Testis (tissue), 2 donors: ENCODE data around the gene TNS3.

ENCODE experiments used
- POLR2A ChIP-seq: fragments of 450-650 bp; IDR thresholded peaks from one replicate; pipeline ENCODE4 v1.6.1; 2017; ENCODE audit warnings: antibody characterized with exemption, mild to moderate bottlenecking, moderate library complexity
- TF ChIP-seq, protein P1 (sequence below), 3 experiments: fragments of 450-650 bp in 2 of 3; fragments of 200-600 bp in 1 of 3; sonication (generic) in 1 of 3; IDR thresholded peaks; one replicate each; pipeline ENCODE4 v1.5.1; 2016 to 2019; ENCODE audit warnings: antibody characterized with exemption in 3 of 3, mild to moderate bottlenecking in 2 of 3, moderate library complexity in 1 of 3

DNA sequence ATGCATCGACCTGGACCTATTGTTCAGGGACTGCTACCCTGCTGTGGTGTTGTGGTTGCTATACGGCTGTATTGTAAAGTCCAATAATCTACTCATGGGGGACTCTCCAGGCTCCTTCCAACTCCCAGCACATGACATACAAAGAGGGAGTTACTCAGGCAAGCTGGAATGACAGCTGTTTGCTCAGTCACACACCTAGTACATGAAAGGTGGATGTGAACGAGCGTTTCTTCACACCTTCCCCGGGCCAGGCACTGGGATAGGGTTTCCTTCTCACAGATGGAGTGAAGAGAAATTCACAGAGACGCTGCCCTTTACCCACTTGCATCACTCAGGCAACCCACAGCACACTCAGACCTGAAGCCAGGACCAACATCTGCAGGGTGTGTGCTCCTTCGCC is 215.7 kb downstream of the TNS3 start:
- TF ChIP-seq, protein P1, sequence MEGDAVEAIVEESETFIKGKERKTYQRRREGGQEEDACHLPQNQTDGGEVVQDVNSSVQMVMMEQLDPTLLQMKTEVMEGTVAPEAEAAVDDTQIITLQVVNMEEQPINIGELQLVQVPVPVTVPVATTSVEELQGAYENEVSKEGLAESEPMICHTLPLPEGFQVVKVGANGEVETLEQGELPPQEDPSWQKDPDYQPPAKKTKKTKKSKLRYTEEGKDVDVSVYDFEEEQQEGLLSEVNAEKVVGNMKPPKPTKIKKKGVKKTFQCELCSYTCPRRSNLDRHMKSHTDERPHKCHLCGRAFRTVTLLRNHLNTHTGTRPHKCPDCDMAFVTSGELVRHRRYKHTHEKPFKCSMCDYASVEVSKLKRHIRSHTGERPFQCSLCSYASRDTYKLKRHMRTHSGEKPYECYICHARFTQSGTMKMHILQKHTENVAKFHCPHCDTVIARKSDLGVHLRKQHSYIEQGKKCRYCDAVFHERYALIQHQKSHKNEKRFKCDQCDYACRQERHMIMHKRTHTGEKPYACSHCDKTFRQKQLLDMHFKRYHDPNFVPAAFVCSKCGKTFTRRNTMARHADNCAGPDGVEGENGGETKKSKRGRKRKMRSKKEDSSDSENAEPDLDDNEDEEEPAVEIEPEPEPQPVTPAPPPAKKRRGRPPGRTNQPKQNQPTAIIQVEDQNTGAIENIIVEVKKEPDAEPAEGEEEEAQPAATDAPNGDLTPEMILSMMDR (IDR thresholded peaks at IDR 0.05): no peak
- no peak for TF ChIP-seq POLR2A
